ENCODE results near the gene RBFOX2. TPM values are rescaled to one million over a fixed set of nuclear protein-coding genes. Genes with fewer than 3 reads are reported as not detected.

RBFOX2 gene
- total and polyA plus RNA-seq, 10 of the 15 experiments (the other 5 are each of a cell fraction or from before 2014, with no cell fraction given): 0.01 to 2.7 (median 0.17) TPM; not detected in 4

DNA sequence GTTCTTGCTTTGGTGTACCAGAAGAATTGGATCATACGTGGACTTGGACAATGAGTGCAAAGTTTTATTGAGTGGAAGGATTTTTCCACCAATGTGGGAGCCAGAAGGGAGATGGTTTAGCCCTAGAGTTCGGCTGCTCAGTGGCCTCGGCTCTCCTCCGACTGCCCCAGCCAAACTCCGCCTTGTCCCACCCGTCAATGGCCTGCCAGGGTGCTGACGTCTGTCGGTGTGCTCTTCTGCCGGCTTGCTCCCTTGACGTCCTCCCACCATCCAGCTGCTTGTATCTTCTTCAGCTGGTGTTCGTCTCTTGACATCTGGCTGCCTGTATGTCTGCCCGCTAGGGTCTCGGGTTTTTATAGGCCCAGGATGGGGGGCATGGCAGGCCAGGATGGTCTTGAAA is 156.2 kb downstream of the RBFOX2 start:
- H3K27ac ChIP-seq (ENCODE audit: control insufficient read depth, insufficient read depth): no peak overlapping the region
- intact Hi-C loops (cut with micrococcal nuclease; ENCODE audit: unreplicated experiment): no loop called here
- ChIA-PET CTCF (no interaction called here), POLR2A (no interaction called here), RAD21 (ENCODE audit: unreplicated experiment) (no interaction called here), SMC1A (ENCODE audit: uncharacterized antibody, unreplicated experiment) (no interaction called here)
- in situ Hi-C loops (cut with MboI): no loop called here
- peaks cover 3% of the 10 kb centered on the region in 2 experiments; a peak in 2 of 4 replicates for H3K27me3 ChIP-seq (replicated peaks in 1 of 2; ENCODE audit: control insufficient read depth in 2 of 2, insufficient read depth in 2 of 2, low read length in 1 of 2)
- H3K4me1 ChIP-seq (ENCODE audit: control insufficient read depth, insufficient read depth, low read length): no peaks in the 10 kb centered on the region
- H4K20me1 ChIP-seq (ENCODE audit: control insufficient read depth, insufficient read depth): no peaks in the 10 kb centered on the region
- no peak overlapping the region for H3K9ac ChIP-seq (ENCODE audit: control insufficient read depth, insufficient read depth, low read length)
- H3K9me3 ChIP-seq (replicated peaks; ENCODE audit: control insufficient read depth, insufficient read depth, low read length): no peaks in the 10 kb centered on the region; the same call in 2 of the 3 replicates
- H3K36me3 ChIP-seq (ENCODE audit: control insufficient read depth in 2 of 2, insufficient read depth in 2 of 2, low read length in 1 of 2): no peaks in the 10 kb centered on the region
- DNase-seq (ENCODE audit: low read depth, low spot score) (no peak), ATAC-seq (no peak), FAIRE-seq (no peak)
- no peak overlapping the region for H3K4me3 ChIP-seq
- no peak overlapping the region for H2AFZ ChIP-seq (ENCODE audit: control insufficient read depth, low read depth, low read length)
- H3K79me2 ChIP-seq (ENCODE audit: control insufficient read depth, insufficient read depth, low read length): no peaks in the 10 kb centered on the region
- BruUV-seq (replicated peaks): no TSS peak
- 76% methylated on average over 13 of the region's 13 CpGs for WGBS (ENCODE audit: insufficient coverage, insufficient replicate concordance, low lambda C conversion rate, missing lambda C conversion rate)
- H3K4me2 ChIP-seq (ENCODE audit: control insufficient read depth, insufficient read depth): no peak overlapping the region
- TF ChIP-seq CHD2 (IDR thresholded peaks at IDR 0.05; ENCODE audit: borderline replicate concordance, low read depth, low read length) (no peak), ZNF24 (IDR thresholded peaks at IDR 0.05) (no peak), FOXK2 (IDR thresholded peaks at IDR 0.05) (no peak), IRF4 (IDR thresholded peaks at IDR 0.05; ENCODE audit: low read depth, low read length) (no peak), CBFB (IDR thresholded peaks at IDR 0.05; ENCODE audit: low read depth) (no peak), YBX1 (IDR thresholded peaks at IDR 0.05) (no peak), BCL11A (IDR thresholded peaks at IDR 0.05; ENCODE audit: low read depth, low read length) (no peak), CHD4 (IDR thresholded peaks at IDR 0.05) (no peak), IKZF2 (IDR thresholded peaks at IDR 0.05) (no peak), ZNF217 (IDR thresholded peaks at IDR 0.05) (no peak), PAX5 (IDR thresholded peaks at IDR 0.05; ENCODE audit: borderline replicate concordance, low read depth, low read length) (no peak)
- TF ChIP-seq, protein P1, sequence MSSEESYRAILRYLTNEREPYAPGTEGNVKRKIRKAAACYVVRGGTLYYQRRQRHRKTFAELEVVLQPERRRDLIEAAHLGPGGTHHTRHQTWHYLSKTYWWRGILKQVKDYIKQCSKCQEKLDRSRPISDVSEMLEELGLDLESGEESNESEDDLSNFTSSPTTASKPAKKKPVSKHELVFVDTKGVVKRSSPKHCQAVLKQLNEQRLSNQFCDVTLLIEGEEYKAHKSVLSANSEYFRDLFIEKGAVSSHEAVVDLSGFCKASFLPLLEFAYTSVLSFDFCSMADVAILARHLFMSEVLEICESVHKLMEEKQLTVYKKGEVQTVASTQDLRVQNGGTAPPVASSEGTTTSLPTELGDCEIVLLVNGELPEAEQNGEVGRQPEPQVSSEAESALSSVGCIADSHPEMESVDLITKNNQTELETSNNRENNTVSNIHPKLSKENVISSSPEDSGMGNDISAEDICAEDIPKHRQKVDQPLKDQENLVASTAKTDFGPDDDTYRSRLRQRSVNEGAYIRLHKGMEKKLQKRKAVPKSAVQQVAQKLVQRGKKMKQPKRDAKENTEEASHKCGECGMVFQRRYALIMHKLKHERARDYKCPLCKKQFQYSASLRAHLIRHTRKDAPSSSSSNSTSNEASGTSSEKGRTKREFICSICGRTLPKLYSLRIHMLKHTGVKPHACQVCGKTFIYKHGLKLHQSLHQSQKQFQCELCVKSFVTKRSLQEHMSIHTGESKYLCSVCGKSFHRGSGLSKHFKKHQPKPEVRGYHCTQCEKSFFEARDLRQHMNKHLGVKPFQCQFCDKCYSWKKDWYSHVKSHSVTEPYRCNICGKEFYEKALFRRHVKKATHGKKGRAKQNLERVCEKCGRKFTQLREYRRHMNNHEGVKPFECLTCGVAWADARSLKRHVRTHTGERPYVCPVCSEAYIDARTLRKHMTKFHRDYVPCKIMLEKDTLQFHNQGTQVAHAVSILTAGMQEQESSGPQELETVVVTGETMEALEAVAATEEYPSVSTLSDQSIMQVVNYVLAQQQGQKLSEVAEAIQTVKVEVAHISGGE (CRISPR knock-in tag; IDR thresholded peaks at IDR 0.05): no peak
- TF ChIP-seq, protein P2, sequence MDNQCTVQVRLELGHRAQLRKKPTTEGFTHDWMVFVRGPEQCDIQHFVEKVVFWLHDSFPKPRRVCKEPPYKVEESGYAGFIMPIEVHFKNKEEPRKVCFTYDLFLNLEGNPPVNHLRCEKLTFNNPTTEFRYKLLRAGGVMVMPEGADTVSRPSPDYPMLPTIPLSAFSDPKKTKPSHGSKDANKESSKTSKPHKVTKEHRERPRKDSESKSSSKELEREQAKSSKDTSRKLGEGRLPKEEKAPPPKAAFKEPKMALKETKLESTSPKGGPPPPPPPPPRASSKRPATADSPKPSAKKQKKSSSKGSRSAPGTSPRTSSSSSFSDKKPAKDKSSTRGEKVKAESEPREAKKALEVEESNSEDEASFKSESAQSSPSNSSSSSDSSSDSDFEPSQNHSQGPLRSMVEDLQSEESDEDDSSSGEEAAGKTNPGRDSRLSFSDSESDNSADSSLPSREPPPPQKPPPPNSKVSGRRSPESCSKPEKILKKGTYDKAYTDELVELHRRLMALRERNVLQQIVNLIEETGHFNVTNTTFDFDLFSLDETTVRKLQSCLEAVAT (IDR thresholded peaks at IDR 0.05): no peak
- TF ChIP-seq, protein P3, sequence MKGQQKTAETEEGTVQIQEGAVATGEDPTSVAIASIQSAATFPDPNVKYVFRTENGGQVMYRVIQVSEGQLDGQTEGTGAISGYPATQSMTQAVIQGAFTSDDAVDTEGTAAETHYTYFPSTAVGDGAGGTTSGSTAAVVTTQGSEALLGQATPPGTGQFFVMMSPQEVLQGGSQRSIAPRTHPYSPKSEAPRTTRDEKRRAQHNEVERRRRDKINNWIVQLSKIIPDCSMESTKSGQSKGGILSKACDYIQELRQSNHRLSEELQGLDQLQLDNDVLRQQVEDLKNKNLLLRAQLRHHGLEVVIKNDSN (IDR thresholded peaks at IDR 0.05; ENCODE audit: borderline replicate concordance, extremely low read length, insufficient read depth, low read depth, low read length): no peak
- TF ChIP-seq, protein P4, sequence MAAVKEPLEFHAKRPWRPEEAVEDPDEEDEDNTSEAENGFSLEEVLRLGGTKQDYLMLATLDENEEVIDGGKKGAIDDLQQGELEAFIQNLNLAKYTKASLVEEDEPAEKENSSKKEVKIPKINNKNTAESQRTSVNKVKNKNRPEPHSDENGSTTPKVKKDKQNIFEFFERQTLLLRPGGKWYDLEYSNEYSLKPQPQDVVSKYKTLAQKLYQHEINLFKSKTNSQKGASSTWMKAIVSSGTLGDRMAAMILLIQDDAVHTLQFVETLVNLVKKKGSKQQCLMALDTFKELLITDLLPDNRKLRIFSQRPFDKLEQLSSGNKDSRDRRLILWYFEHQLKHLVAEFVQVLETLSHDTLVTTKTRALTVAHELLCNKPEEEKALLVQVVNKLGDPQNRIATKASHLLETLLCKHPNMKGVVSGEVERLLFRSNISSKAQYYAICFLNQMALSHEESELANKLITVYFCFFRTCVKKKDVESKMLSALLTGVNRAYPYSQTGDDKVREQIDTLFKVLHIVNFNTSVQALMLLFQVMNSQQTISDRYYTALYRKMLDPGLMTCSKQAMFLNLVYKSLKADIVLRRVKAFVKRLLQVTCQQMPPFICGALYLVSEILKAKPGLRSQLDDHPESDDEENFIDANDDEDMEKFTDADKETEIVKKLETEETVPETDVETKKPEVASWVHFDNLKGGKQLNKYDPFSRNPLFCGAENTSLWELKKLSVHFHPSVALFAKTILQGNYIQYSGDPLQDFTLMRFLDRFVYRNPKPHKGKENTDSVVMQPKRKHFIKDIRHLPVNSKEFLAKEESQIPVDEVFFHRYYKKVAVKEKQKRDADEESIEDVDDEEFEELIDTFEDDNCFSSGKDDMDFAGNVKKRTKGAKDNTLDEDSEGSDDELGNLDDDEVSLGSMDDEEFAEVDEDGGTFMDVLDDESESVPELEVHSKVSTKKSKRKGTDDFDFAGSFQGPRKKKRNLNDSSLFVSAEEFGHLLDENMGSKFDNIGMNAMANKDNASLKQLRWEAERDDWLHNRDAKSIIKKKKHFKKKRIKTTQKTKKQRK (IDR thresholded peaks at IDR 0.05; ENCODE audit: low read depth, low read length): no peak

Measured in GM12878 (cell line).